T-helper 2 cell treated with Interferon-gamma antibody and Interleukin-4, amounts not matched to agents 5 μg/mL and 100 μg/mL, for 36 hours (primary cell): ENCODE measurements around the gene POLE4.

Experiments used
- DNase-seq: peaks from one replicate; pipeline ENCODE4 v3.0.0; 2021; ENCODE audit warnings: low spot score
- H3K27ac Mint-ChIP-seq: one replicate; pipeline ENCODE4 v1.8.0; 2021; ENCODE audit warnings: mild to moderate bottlenecking, mixed read lengths
- H3K27me3 Mint-ChIP-seq: one replicate; pipeline ENCODE4 v1.8.0; 2021; ENCODE audit warnings: low read depth, mixed read lengths
- H3K36me3 Mint-ChIP-seq: one replicate; pipeline ENCODE4 v1.8.0; 2021; ENCODE audit warnings: low read depth, mixed read lengths
- H3K4me1 Mint-ChIP-seq: one replicate; pipeline ENCODE4 v1.8.0; 2021; ENCODE audit warnings: low read depth, mixed read lengths
- H3K4me3 Mint-ChIP-seq: one replicate; pipeline ENCODE4 v1.8.0; 2022; ENCODE audit warnings: mild to moderate bottlenecking, moderate library complexity, mixed read lengths
- H3K9me3 Mint-ChIP-seq: one replicate; pipeline ENCODE4 v1.8.0; 2021; ENCODE audit warnings: mixed read lengths

Gene POLE4

DNA sequence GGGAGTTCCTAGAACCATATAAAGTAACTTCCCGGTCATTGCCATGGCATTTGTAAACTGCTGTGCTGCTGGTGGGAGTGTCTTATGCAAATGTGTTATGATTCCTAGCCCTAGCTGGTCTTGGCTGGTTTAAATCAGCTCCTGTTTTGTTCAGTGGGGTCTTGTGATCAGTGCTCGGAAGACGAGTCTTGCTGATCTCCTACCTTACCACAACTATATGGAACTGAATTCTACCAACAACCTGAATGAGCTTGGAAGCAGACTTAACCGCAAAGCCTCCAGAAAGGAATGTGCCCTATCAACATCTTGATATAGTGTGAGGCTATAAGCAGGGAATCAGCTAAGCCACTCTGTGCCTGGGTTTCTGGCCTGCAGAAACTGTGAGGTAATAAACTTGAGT is 33.5 kb downstream of the POLE4 start:
- no peaks in the 10 kb centered on the region for H3K9me3 Mint-ChIP-seq
- no peaks in the 10 kb centered on the region for H3K36me3 Mint-ChIP-seq
- H3K27me3 Mint-ChIP-seq, result no peaks in the 10 kb centered on the region
- DNase-seq, result no peak
- H3K27ac Mint-ChIP-seq, result no peak overlapping the region
- no peak overlapping the region for H3K4me3 Mint-ChIP-seq
- no peaks in the 10 kb centered on the region for H3K4me1 Mint-ChIP-seq

DNA sequence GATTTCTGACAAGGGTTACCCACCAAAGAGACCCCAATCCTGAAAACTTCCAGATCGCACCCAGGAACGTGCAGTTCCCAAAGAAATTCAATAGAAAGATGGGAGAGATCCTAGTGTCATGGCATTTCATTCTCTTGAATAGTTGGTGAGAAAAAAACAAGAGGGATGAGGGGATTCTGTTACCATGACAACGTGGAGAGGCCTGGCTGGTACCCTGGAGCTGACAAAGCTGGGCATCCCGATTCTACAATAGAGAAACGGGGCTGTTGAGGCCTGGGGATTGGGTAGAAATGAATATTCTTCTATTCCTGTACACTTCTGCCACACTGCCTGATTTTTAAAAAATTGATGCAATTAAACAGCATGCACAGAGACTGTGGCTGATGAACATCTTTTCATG is 41.0 kb downstream of the POLE4 start:
- Mint-ChIP-seq H3K4me1 (no peaks in the 10 kb centered on the region), H3K4me3 (no peak overlapping the region), H3K27me3 (no peaks in the 10 kb centered on the region)

DNA sequence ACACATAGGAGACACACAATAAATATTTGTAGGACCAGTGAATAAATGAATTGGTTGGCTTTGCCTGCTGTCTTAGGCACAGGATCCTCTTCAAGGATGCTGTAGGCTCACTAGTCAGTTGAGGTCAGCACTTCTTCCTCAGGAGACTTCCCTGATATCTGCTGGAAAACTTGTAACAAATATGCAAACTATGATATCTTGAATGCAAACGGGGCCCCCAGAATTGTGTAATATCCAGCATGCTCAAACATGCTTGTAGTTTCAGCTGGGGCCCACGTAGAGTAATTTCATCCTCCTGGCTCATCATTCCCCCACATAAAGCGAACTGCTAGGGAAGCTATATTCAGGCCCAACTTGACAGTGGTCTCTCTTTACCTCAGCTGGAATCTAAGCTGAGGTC is 43.6 kb downstream of the POLE4 start:
- Mint-ChIP-seq H3K9me3 (no peaks in the 10 kb centered on the region), H3K27ac (no peak overlapping the region), H3K36me3 (no peaks in the 10 kb centered on the region), H3K27me3 (no peaks in the 10 kb centered on the region), H3K4me1 (no peaks in the 10 kb centered on the region), H3K4me3 (no peak overlapping the region)
- DNase-seq, result no peak

More for the DNA sequence above, 41.0 kb downstream of the POLE4 start:
- H3K9me3 Mint-ChIP-seq, result no peaks in the 10 kb centered on the region
- H3K27ac Mint-ChIP-seq, result no peak overlapping the region
- DNase-seq, result no peak
- H3K36me3 Mint-ChIP-seq, result no peaks in the 10 kb centered on the region

DNA sequence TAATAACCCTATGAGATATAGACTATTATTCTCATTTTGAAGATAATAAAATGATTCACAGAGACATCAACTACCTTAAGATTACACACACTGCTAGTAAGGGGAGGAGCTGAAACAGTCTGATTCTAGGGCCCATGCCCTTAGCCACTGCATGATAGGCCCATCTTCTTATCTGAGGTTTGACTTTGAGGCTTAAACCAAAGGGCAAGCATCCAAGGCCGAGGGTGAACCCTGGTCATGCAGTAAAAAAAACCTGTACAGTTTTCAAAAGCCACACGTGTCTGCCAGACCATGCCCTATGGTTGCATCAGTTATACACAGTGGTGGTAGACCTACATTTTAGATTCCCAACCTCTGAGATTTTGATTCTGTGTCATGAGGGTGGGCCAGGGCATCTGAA is 44.8 kb downstream of the POLE4 start:
- no peak overlapping the region for H3K4me3 Mint-ChIP-seq
- H3K27ac Mint-ChIP-seq, result no peak overlapping the region
- H3K9me3 Mint-ChIP-seq, result no peaks in the 10 kb centered on the region
- no peak for DNase-seq
- H3K27me3 Mint-ChIP-seq, result no peaks in the 10 kb centered on the region
- H3K4me1 Mint-ChIP-seq, result no peaks in the 10 kb centered on the region
- no peaks in the 10 kb centered on the region for H3K36me3 Mint-ChIP-seq

DNA sequence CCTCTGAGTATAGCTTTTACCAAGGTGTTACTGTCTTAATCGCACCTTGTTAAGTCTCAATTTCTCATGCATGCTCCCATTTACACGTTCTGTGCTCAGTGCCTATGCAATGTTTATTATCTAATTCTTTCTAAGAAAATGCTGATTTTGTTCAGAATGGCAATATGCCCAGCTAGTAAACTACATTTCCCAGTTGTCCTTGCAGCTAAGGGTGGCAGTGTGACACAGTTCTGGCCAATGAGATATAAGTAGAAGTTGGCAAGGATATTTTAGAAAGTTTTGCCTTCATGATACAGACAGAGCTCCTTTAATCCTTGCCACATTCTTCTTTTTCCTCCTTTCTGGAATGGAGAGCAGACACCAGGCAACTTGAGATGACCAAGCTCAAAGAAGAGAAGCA is 45.3 kb downstream of the POLE4 start:
- H3K36me3 Mint-ChIP-seq, result no peaks in the 10 kb centered on the region
- H3K4me3 Mint-ChIP-seq, result no peak overlapping the region

DNA sequence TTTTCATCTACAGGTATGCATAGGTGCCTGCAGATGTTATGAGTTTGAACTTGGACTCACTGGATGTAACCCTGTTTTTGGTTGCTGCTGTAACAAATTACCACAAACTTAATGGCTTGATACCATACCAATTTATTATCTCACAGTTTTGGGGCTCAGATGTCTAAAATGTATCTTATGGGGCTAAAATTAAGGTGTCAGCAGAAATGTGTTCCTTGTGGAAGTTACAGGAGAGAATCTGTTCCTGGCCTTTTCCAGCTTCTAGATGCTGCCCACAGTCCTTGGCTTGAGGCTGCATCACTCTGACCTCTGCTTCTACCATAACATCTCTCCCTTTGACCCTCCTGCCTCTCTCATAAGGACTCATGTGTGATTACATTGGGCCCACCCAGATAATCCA is 47.6 kb downstream of the POLE4 start:
- Mint-ChIP-seq H3K36me3 (no peaks in the 10 kb centered on the region), H3K9me3 (no peaks in the 10 kb centered on the region), H3K27me3 (no peaks in the 10 kb centered on the region), H3K27ac (no peak overlapping the region), H3K4me3 (no peak overlapping the region), H3K4me1 (no peaks in the 10 kb centered on the region)
- DNase-seq, result no peak

More for the DNA sequence above, 45.3 kb downstream of the POLE4 start:
- no peaks in the 10 kb centered on the region for H3K4me1 Mint-ChIP-seq
- no peak for DNase-seq
- H3K9me3 Mint-ChIP-seq, result no peaks in the 10 kb centered on the region
- H3K27ac Mint-ChIP-seq, result no peak overlapping the region
- no peaks in the 10 kb centered on the region for H3K27me3 Mint-ChIP-seq

DNA sequence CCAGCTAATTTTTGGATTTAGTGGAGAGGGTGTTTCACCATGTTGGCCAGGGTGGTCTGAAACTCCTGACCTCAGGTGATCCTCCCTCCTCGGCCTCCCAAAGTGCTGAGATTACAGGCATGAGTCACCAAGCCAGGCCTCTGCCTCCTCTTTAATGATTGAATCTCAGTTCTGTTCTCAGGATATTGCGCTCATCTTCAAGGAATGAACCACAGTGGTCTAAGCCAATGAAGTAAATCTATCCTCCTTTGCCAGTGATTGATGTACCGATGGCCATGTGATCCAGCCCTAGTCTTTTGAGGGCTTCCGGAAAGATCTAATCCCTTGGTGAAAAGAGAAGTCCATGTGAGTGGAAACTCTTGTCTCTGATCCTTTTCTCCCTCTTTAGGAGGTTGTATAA is 48.6 kb downstream of the POLE4 start:
- H3K36me3 Mint-ChIP-seq, result no peaks in the 10 kb centered on the region
- H3K9me3 Mint-ChIP-seq, result no peaks in the 10 kb centered on the region
- no peak for DNase-seq
- no peak overlapping the region for H3K4me3 Mint-ChIP-seq
- H3K27me3 Mint-ChIP-seq, result no peaks in the 10 kb centered on the region
- no peak overlapping the region for H3K27ac Mint-ChIP-seq
- H3K4me1 Mint-ChIP-seq, result no peaks in the 10 kb centered on the region

DNA sequence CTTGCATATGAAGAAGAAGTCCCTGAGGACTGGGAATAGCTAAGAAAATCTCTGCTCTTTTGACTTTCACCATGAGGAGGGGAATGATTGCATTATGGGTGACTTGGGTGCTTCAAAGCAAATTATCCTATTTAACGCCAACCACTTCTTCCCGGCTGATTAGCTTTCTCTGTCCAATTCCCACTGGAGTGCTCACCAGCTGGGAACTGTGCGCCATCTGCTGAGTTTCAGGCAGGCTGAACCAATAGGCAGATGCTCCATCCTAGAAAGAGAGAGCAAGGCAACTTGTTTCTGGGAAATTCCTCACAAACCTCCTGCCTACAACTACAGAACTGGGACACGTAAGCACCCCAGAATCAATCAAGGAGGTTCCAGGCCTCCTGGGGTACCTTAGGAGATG is 49.4 kb downstream of the POLE4 start:
- H3K4me3 Mint-ChIP-seq, result no peak overlapping the region
- H3K9me3 Mint-ChIP-seq, result no peaks in the 10 kb centered on the region
- DNase-seq, result no peak
- H3K27me3 Mint-ChIP-seq, result no peaks in the 10 kb centered on the region
- no peak overlapping the region for H3K27ac Mint-ChIP-seq
- H3K4me1 Mint-ChIP-seq, result no peaks in the 10 kb centered on the region
- no peaks in the 10 kb centered on the region for H3K36me3 Mint-ChIP-seq

DNA sequence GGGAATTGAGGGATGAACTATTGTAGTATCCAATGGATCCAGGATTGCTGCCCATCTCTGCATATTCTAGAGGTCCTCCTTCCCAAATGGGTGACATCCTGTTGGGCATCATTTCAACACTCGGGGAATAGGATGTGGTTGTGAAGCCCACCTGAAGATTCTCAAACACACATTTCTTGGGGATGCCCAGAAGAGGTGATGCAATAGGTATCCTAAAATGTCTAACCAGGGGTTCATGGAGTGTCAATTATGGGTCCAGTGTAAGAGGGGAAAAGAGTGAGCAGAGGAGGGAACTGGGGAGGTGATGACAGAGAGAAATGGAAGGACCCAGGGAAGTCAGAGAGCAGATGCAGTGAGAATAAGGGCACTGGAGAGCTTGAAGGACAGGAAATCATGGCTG is 52.1 kb downstream of the POLE4 start:
- Mint-ChIP-seq H3K27ac (no peak overlapping the region), H3K4me3 (no peak overlapping the region), H3K27me3 (no peaks in the 10 kb centered on the region), H3K4me1 (no peaks in the 10 kb centered on the region), H3K36me3 (no peaks in the 10 kb centered on the region), H3K9me3 (no peaks in the 10 kb centered on the region)
- DNase-seq, result no peak

DNA sequence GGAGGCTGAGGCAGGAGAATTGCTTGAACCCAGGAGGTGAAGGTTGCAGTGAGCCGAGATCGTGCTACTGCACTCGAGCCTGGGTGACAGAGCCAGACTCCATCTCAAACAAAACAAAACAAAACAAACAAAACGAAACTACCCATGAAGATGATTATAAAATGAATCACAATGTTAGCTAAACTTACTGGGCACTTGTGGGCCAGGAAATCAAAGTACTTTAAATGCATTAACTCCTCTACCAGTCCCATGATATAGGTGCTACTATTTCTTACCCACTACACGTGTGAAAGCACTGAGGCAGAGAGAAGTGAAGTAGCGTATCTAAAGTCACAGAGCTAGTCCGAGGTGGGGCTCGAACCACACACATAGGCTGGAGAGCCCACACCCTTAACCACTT is 53.6 kb downstream of the POLE4 start:
- H3K9me3 Mint-ChIP-seq, result no peaks in the 10 kb centered on the region
- H3K36me3 Mint-ChIP-seq, result no peaks in the 10 kb centered on the region
- no peak for DNase-seq
- H3K27me3 Mint-ChIP-seq, result no peaks in the 10 kb centered on the region
- no peak overlapping the region for H3K27ac Mint-ChIP-seq
- no peaks in the 10 kb centered on the region for H3K4me1 Mint-ChIP-seq
- no peak overlapping the region for H3K4me3 Mint-ChIP-seq

DNA sequence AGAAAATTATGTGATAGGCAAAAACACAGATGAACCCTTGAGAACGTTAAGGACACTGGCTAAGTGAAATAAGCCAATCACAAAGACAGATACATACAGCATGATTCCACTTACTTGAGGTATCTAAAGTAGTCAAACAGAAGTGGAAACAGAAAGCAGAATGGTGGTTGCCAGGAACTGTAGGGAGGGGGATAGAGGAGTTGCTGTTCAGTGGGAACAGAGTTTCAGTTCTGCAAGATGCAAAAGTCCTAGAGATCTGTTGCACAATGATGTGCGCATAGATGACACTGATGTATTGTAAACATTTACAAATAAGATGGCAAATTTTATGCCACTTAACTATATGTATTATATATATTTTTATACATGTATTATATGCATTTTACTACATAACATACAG is 59.7 kb downstream of the POLE4 start:
- no peak for DNase-seq
- Mint-ChIP-seq H3K27me3 (peaks cover 3% of the 10 kb centered on the region), H3K4me1 (no peaks in the 10 kb centered on the region), H3K4me3 (no peak overlapping the region), H3K36me3 (no peaks in the 10 kb centered on the region), H3K27ac (no peak overlapping the region), H3K9me3 (no peaks in the 10 kb centered on the region)
